Hindlimb muscle (tissue), 1 donor: ENCODE results near the gene ADGRL3. TPM values are rescaled to one million over a fixed set of nuclear protein-coding genes. Genes with fewer than 3 reads are reported as not detected.
"Not testable (repeated sequence)": the region's sequence is repeated elsewhere in the genome, so short reads cannot be mapped to it uniquely, and the experiment has no call there.

Source experiments
- DNase-seq: peaks from one replicate; pipeline ENCODE4 v3.0.0-alpha.2; 2013
- polyA plus RNA-seq: library from polyadenylated mRNA; unstranded; fragments of 120-200 nt; gene quantifications from one replicate; pipeline ENCODE4 v1.2.1, GENCODE V29; 2013; ENCODE audit not compliant: insufficient read length

ADGRL3 gene
- polyA plus RNA-seq, 1 donor = 21.0 TPM

- no peak for DNase-seq
Observed at GRCh38 chr4:61662362-61662761, 462.2 kb downstream of the ADGRL3 start.

DNA sequence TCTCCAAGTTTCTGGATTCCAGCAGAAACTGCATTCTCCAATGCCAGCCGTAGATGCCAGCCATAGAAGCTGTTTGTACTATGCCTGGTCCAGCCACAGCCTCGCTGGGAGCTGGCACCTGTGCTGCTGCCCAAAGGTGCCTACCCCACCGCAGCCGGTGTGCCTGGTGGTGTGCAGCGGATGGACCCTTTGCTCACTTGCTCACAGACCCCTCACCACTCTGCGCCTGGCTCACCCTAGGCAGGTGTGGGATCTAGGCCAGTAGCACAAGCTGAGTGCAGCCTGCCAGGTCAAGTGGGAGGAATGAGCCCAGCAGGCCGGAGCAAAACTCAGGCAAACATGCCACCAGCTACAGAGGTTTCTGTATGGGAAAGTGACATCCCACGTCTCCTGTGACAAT, 463.2 kb downstream of the ADGRL3 start:
- no peak for DNase-seq

- no peak for DNase-seq
Observed at GRCh38 chr4:61665649-61666048, 465.5 kb downstream of the ADGRL3 start.

GRCh38 chr4:61666244-61666643, 466.1 kb downstream of the ADGRL3 start:
- peak; percentile 15 for DNase-seq

GRCh38 chr4:61671599-61671998, 471.5 kb downstream of the ADGRL3 start:
- no peak for DNase-seq

DNA sequence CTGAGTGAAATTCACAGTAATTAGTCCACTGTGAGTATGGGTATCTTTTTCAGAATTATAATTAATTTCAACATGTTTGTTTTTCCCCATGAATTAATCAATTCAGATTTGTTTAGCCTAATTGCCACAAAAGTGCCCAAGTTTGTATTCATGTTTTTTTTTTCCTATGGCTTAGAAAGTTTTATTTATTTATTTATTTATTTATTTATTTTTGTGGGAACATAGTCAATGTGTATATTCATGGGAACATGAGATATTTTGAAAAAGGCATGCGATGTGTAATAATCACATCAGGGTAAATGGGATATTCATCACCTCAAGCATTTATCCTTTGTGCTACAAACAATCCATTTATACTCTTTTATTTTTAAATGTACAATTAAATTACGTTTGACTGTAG, 475.3 kb downstream of the ADGRL3 start:
- DNase-seq = no peak

DNA sequence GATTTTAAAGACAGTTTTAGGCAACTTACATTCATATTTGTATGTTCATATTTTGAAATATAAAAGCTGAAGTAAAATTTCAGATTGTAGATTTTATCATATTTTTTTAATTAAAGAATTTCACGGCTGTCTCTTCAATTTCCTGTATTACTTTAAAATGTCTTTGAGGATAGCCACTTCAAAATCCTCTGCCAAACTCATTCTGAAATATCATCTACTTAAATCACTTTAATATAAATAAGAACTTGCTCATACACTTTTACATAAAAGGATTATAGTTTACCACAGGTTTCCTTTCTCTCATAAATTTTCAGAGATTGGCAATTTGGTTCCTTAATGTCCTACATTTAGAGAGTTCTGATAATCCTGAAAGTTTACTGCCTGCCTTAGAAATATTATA, 478.2 kb downstream of the ADGRL3 start:
- no peak for DNase-seq

GRCh38 chr4:61693520-61693919, 493.4 kb downstream of the ADGRL3 start:
- no peak for DNase-seq

- DNase-seq = no peak
Observed at GRCh38 chr4:61714387-61714911, 514.3 kb downstream of the ADGRL3 start.

GRCh38 chr4:61716426-61716825, 516.3 kb downstream of the ADGRL3 start:
- DNase-seq = no peak

DNA sequence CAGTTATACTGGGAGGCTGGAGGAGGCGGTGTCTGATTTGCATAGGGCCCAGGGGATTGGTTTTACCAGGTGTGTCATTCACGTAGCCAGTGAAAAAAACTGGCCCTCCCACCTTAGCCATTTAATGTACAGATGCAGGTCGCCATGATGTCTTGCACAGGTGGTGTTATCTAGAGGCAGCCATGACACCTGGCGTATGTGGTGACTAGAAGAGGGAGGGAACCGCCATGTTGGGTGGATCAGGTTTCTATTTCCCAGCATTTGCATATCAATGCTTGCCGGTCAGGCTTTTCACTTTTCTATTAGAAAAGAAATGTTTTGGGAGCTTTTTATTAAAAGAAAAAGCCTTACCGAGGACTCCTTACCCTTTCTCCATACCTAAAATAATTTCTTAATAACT, 523.4 kb downstream of the ADGRL3 start:
- no peak for DNase-seq

DNA sequence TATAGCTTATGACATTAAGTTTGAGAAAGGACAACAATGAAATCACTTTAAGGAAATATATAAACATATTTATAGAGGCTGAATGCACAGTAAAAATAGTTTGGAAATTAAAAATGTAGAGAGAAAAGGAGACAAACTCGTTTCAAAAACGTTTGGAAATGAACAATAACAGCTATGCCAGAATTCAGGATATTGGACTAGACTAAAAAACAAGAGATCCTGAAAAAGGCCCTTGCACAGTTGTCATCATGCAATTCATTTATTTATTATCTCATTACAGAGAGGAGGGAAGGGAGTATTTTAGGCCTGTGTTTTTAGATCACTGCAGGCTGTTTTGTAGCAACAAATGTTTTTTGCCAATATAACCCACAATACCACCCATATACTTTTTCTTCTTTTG, 527.2 kb downstream of the ADGRL3 start:
- peak; percentile 41 for DNase-seq

GRCh38 chr4:61734409-61734808, 534.3 kb downstream of the ADGRL3 start:
- no peak for DNase-seq

GRCh38 chr4:61739887-61740286, 539.8 kb downstream of the ADGRL3 start:
- DNase-seq = peak; percentile 13

DNA sequence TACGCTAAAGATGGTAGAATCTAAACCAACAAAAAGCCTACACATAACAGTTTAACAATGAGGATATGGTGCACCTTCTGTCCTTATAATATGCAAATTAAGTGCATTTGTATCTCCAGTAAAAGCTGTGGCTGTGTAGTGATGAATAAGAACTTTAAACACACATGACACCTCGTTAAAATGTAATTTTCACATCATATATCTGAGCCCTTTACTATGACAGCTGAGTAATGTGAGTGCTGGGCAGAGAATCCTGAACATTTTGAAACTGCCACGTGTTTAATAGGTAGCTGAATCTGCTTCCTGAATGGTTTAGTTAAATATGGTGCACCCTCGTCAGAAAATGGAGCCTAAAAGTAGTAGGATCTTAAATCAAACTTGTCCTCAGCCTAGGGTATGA, 540.8 kb downstream of the ADGRL3 start:
- peak; percentile 17 for DNase-seq

- DNase-seq = peak; percentile 82
Observed at GRCh38 chr4:61741327-61742096, 541.4 kb downstream of the ADGRL3 start.

GRCh38 chr4:61750810-61751209, 550.7 kb downstream of the ADGRL3 start:
- no peak for DNase-seq

GRCh38 chr4:61752617-61753016, 552.5 kb downstream of the ADGRL3 start:
- DNase-seq = no peak

DNA sequence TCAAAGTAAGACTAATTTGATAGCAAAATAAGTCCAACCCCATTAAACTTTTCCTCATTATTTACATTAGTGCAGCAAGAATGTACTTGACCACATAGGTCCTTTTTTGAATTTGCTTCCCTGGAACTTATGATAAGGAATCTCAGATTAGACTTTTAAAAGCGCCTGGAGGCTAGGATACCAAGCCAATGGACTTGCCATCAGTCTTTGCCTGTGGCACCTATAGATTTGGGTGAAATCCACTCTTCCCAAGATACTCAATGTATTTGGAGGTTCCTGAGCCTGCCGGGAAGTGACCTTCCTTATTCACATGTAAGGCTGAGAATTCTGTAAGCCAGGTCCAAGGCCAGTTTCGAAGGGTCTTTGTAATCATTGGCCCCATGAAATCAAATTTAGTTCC, 553.6 kb downstream of the ADGRL3 start:
- DNase-seq = no peak

- DNase-seq = not testable (repeated sequence)
Observed at GRCh38 chr4:61756937-61757336, 556.8 kb downstream of the ADGRL3 start.

GRCh38 chr4:61757983-61758382, 557.9 kb downstream of the ADGRL3 start:
- not testable (repeated sequence) for DNase-seq

- DNase-seq = not testable (repeated sequence)
Observed at GRCh38 chr4:61758596-61758995, 558.5 kb downstream of the ADGRL3 start.

- DNase-seq = not testable (repeated sequence)
Observed at GRCh38 chr4:61759245-61759644, 559.1 kb downstream of the ADGRL3 start.

DNA sequence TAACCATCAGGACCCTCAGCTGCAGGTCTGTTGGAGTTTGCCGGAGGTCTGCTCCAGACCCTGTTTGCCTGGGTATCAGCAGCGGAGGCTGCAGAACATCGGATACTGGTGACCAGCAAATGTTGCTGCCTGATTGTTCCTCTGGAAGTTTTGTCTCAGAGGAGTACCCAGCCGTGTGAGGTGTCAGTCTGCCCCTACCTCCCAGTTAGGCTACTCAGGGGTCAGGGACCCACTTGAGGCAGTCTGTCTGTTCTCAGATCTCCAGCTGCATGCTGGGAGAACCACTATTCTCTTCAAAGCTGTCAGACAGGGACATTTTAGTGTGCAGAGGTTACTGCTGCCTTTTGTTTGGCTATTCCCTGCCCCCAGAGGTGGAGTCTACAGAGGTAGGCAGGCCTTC, 559.8 kb downstream of the ADGRL3 start:
- not testable (repeated sequence) for DNase-seq

GRCh38 chr4:61760820-61761219, 560.7 kb downstream of the ADGRL3 start:
- DNase-seq = no peak
